ENCODE results near the gene LSP1.

The LSP1 gene

GRCh38 chr11:1854949-1855885 is 2.3 kb downstream of the LSP1 start:
- H3K4me3 ChIP-seq (ENCODE audit: low read depth, low read length): no peak overlapping the region
- TF ChIP-seq, protein P1, sequence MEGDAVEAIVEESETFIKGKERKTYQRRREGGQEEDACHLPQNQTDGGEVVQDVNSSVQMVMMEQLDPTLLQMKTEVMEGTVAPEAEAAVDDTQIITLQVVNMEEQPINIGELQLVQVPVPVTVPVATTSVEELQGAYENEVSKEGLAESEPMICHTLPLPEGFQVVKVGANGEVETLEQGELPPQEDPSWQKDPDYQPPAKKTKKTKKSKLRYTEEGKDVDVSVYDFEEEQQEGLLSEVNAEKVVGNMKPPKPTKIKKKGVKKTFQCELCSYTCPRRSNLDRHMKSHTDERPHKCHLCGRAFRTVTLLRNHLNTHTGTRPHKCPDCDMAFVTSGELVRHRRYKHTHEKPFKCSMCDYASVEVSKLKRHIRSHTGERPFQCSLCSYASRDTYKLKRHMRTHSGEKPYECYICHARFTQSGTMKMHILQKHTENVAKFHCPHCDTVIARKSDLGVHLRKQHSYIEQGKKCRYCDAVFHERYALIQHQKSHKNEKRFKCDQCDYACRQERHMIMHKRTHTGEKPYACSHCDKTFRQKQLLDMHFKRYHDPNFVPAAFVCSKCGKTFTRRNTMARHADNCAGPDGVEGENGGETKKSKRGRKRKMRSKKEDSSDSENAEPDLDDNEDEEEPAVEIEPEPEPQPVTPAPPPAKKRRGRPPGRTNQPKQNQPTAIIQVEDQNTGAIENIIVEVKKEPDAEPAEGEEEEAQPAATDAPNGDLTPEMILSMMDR (IDR thresholded peaks at IDR 0.05; ENCODE audit: low read depth, low read length): no peak

- TF ChIP-seq, protein P1 (IDR thresholded peaks at IDR 0.05; ENCODE audit: low read depth, low read length): no peak
- H3K4me3 ChIP-seq (ENCODE audit: low read depth, low read length): no peak overlapping the region
Measured at GRCh38 chr11:1855886-1856265, 3.0 kb downstream of the LSP1 start.

DNA sequence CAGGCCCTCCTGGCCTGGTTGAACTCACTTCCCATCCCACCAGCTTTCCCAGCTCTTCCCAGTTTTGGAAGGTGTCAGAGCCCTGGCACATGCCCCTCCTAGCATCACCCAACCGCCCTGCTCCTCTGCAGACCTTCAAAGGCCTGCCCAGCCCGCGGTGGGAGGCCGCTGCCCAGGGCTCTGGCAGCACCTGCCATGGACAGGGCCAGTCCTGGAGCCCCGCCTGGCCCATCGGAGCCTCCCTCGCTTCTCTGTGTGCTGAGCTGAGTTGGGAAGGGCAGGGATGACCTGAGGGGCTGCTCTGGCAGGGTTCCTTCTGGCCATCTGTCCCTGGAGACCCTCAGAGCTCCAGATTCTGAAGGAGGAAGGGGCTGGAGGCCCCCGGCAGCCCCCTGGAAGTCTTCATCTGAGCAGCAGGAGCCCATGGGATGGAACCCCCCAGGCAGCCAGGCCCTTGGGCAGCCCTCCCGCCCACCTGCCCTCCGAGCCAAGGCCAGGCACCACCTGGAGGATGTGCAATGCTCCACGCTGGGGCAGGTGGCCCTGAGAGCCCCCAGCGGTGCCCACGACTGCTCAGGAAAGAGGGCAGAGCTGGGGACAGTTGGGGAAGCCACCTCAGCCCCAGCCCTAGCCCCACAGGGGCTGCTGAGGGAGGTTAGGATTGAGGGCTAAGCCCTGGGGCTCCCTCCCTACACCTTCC is 3.6 kb downstream of the LSP1 start:
- TF ChIP-seq, protein P1 (IDR thresholded peaks at IDR 0.05; ENCODE audit: low read depth, low read length): no peak
- H3K4me3 ChIP-seq (ENCODE audit: low read depth, low read length): no peak overlapping the region

GRCh38 chr11:1857064-1857463 is 4.2 kb downstream of the LSP1 start:
- H3K4me3 ChIP-seq (ENCODE audit: low read depth, low read length): no peak overlapping the region
- TF ChIP-seq, protein P1 (IDR thresholded peaks at IDR 0.05; ENCODE audit: low read depth, low read length): no peak

GRCh38 chr11:1858154-1858553 is 5.3 kb downstream of the LSP1 start:
- TF ChIP-seq, protein P1 (IDR thresholded peaks at IDR 0.05; ENCODE audit: low read depth, low read length): no peak
- H3K4me3 ChIP-seq (ENCODE audit: low read depth, low read length): no peak overlapping the region

DNA sequence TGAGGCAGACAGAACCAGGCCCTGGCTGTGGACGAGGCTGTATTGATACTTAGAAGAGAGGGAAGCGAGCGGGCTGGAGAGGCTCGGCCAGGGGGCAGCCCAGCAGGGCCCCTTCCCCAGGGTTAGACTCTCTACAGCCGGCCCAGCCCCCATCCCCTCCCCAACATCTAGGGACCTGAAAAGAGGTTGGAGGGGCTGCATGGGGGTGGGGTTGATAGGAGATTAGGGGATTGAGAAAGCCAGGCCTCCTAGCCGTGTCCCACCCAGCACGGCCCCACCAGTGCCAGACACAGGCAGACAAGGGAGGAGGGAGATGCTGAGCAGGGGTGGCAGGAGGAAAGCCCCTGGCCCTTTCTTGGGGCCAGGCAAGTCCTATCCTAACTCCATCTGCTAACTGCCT is 5.7 kb downstream of the LSP1 start:
- TF ChIP-seq, protein P1 (IDR thresholded peaks at IDR 0.05; ENCODE audit: low read depth, low read length): no peak
- no peak overlapping the region for H3K4me3 ChIP-seq (ENCODE audit: low read depth, low read length)

DNA sequence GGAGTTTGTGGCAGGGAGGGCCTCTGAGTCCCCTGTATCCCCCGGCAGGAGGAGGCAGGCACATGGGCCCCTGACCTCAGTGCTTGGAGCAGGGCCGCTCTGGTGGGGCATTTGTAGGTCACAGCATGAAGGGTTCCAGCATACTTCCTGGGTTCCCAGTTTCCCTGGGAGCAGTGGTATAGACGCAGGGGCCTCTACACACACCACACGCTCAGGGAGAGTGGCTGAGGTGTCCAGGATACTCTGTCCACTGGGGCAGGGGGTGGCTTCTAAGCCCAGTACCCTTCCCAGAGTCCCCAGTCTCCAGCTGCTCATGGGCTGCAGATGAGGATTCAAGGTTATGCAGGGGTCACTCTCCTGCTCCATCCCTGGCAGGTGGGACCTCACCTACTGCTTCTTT is 6.1 kb downstream of the LSP1 start:
- TF ChIP-seq, protein P1 (IDR thresholded peaks at IDR 0.05; ENCODE audit: low read depth, low read length): no peak
- no peak overlapping the region for H3K4me3 ChIP-seq (ENCODE audit: low read depth, low read length)
